HepG2 (cell line): ENCODE measurements around the gene CNDP1. TPM values are rescaled to one million over a fixed set of nuclear protein-coding genes. Genes with fewer than 3 reads are reported as not detected.
A peak's percentile ranks its signal among the peaks of the same experiment; 100 is the strongest.

Experiments used
- ATAC-seq: fragments of 200-7000 bp; cut with Tn5 transposase; 3 replicates; pipeline ENCODE4 v1.9.1; 2020; ENCODE audit warnings: mild to moderate bottlenecking, moderate library complexity
- BruUV-seq: library from RNA; stranded (reverse); fragments of 400-500 nt; replicated peaks from 2 replicates; lab custom pipeline; 2021; lab: Mats Ljungman, UMichigan
- CTCF ChIA-PET: fragments of 300-600 bp; formaldehyde crosslinking; extraction: SDS; loops from one replicate; lab custom pipeline; 2021; ENCODE audit warnings: low total read pairs, inconsistent platforms, low intra/inter-chr PET ratio; lab: Yijun Ruan, JAX
- POLR2A ChIA-PET: fragments of 350-600 bp; sonication (Branson Sonifier 250); formaldehyde crosslinking; loops from one replicate; lab custom pipeline; 2020; ENCODE audit warnings: antibody characterized with exemption, inconsistent platforms; lab: Yijun Ruan, JAX
- DNase-seq: peaks from one replicate; pipeline ENCODE4 v3.0.0-alpha.2; 2015; ENCODE audit warnings: low spot score
- FAIRE-seq: peaks from 3 replicates; lab custom pipeline; 2011; peaks lifted over from hg19 to GRCh38; lab: Jason Lieb, UNC
- H2AFZ ChIP-seq: one replicate; pipeline ENCODE4 v1.6.1; 2011; ENCODE audit warnings: low read length, inconsistent platforms
- H3K27ac ChIP-seq: fragments of 300-600 bp; 3 replicates; pipeline ENCODE4 v1.8.0; 2011; ENCODE audit warnings: mixed run types, mild to moderate bottlenecking, mixed read lengths, low read length, inconsistent platforms; ENCODE audit not compliant: insufficient read depth; ENCODE audit errors: extremely low read length
- H3K27me3 ChIP-seq, 2 experiments: fragments of 200-600 bp in 1 of 2; 2 replicates in 1 of 2; 3 replicates in 1 of 2; pipeline versions ENCODE4 v1.6.0 to v1.8.0; 2011; ENCODE audit warnings: low read length in 2 of 2, mild to moderate bottlenecking in 2 of 2, moderate library complexity in 2 of 2, inconsistent platforms in 1 of 2; ENCODE audit not compliant: insufficient read depth in 2 of 2, control insufficient read depth in 1 of 2
- H3K36me3 ChIP-seq, 2 experiments: fragments of 200-600 bp in 1 of 2; replicated peaks in 1 of 2; 2 replicates in 1 of 2; 3 replicates in 1 of 2; pipeline versions ENCODE4 v1.5.1 to v1.8.0; 2011; ENCODE audit warnings: low read length in 2 of 2, inconsistent platforms in 1 of 2; ENCODE audit not compliant: insufficient read depth in 2 of 2, control insufficient read depth in 1 of 2
- H3K4me1 ChIP-seq: 2 replicates; pipeline ENCODE4 v1.5.1; 2012; ENCODE audit warnings: low read length, inconsistent platforms; ENCODE audit not compliant: insufficient read depth
- H3K4me2 ChIP-seq: 2 replicates; pipeline ENCODE4 v1.6.0; 2011; ENCODE audit warnings: low read depth, low read length, inconsistent platforms
- H3K4me3 ChIP-seq, 3 experiments: fragments of 200-600 bp in 1 of 3; sonication (generic), shearing (Covaris generic) in 1 of 3; replicated peaks in 1 of 3; 2 replicates each; pipeline ENCODE4 v1.5.1; 2011 to 2016; ENCODE audit warnings: low read length in 3 of 3, inconsistent platforms in 2 of 3, low read depth in 2 of 3, mild to moderate bottlenecking in 2 of 3, control low read depth in 1 of 3, mixed read lengths in 1 of 3; ENCODE audit not compliant: insufficient read depth in 1 of 3
- H3K79me2 ChIP-seq: one replicate; pipeline ENCODE4 v1.6.1; 2011; ENCODE audit warnings: low read length, inconsistent platforms; ENCODE audit not compliant: insufficient read depth
- H3K9ac ChIP-seq: 2 replicates; pipeline ENCODE4 v1.6.0; 2011; ENCODE audit warnings: mild to moderate bottlenecking, low read depth, low read length, inconsistent platforms; ENCODE audit not compliant: insufficient read depth
- H3K9me3 ChIP-seq: 2 replicates; pipeline ENCODE4 v1.5.1; 2012; ENCODE audit warnings: mild to moderate bottlenecking, low read length
- H4K20me1 ChIP-seq: 2 replicates; pipeline ENCODE4 v1.6.0; 2011; ENCODE audit warnings: inconsistent platforms, mild to moderate bottlenecking, low read length, moderate library complexity; ENCODE audit not compliant: insufficient read depth
- KAT7 ChIP-seq: IDR thresholded peaks from 2 replicates; pipeline ENCODE4 v1.6.1; 2018; ENCODE audit warnings: borderline replicate concordance, missing compliant biosample characterization
- MATR3 ChIP-seq: sonication (generic); formaldehyde crosslinking; IDR thresholded peaks from 2 replicates; pipeline ENCODE4 v1.4.0; 2020; ENCODE audit warnings: missing genetic modification reagents
- NR2F1 ChIP-seq, 2 experiments: fragments of 450-650 bp in 1 of 2; formaldehyde crosslinking in 1 of 2; IDR thresholded peaks; 2 replicates each; pipeline versions ENCODE4 v1.5.0 to v1.6.1; 2016 to 2020; ENCODE audit warnings: mild to moderate bottlenecking in 1 of 2, missing compliant biosample characterization in 1 of 2, missing genetic modification reagents in 1 of 2, moderate library complexity in 1 of 2
- SAP130 ChIP-seq: IDR thresholded peaks from 2 replicates; pipeline ENCODE4 v1.6.1; 2016; ENCODE audit warnings: low read depth
- SNAI1 ChIP-seq: sonication (generic); formaldehyde crosslinking; IDR thresholded peaks from 2 replicates; pipeline ENCODE4 v1.5.0; 2020; ENCODE audit warnings: mild to moderate bottlenecking, missing genetic modification reagents, borderline replicate concordance
- U2AF1 ChIP-seq: fragments of 200-400 bp; formaldehyde crosslinking; optimal IDR thresholded peaks from 2 replicates; pipeline ENCODE3; 2017; ENCODE audit warnings: mild to moderate bottlenecking, low read depth, low read length
- XRCC5 ChIP-seq: fragments of 200-400 bp; formaldehyde crosslinking; optimal IDR thresholded peaks from 2 replicates; pipeline ENCODE3; 2017; ENCODE audit warnings: mild to moderate bottlenecking, low read length
- ZFYVE20 ChIP-seq: sonication (generic); formaldehyde crosslinking; IDR thresholded peaks from 2 replicates; pipeline ENCODE4 v1.8.0; 2023; ENCODE audit warnings: low read depth, mild to moderate bottlenecking, moderate library complexity, missing genetic modification reagents, borderline replicate concordance
- ZNF7 ChIP-seq: IDR thresholded peaks from 2 replicates; pipeline ENCODE4 v1.6.1; 2016; ENCODE audit warnings: missing biosample characterization, missing genetic modification reagents
- WGBS: methylation state at CpG from one replicate; pipeline ENCODE4 v1.1.6; 2017; ENCODE audit warnings: low lambda C conversion rate; 5-methylcytosine and 5-hydroxymethylcytosine counted together
- in situ Hi-C: cut with HindIII; loops from 2 replicates; pipeline ENCODE4 v1.10.0; 2017; ENCODE audit warnings: low pct_unique_long_range_greater_than_20kb; ENCODE audit not compliant: extremely low pct_ligation_motif_present
- intact Hi-C: fragments of 100-400 bp; cut with micrococcal nuclease; formaldehyde crosslinking; loops from one replicate; pipeline ENCODE4 v1.10.0; 2022; ENCODE audit not compliant: unreplicated experiment
- polyA plus RNA-seq, 8 experiments: library from polyadenylated mRNA; depleted of rRNA in 3 of 8; stranded (reverse) in 7 of 8; unstranded in 1 of 8; fragments of >200 nt; fragmentation: Illumina TruSeq in 4 of 8; extraction: Trizol in 4 of 8; gene quantifications; 2 replicates each; pipeline versions ENCODE4 v1.2.1 to v1.2.3, GENCODE V29; 2011 to 2016; ENCODE audit warnings: low read depth in 4 of 8, missing spikeins in 1 of 8, mixed read lengths in 1 of 8; ENCODE audit not compliant: insufficient read depth in 1 of 8
- total RNA-seq, 5 experiments: library from RNA; depleted of rRNA; stranded (reverse); fragments of >200 nt; fragmentation: Illumina TruSeq; extraction: Trizol; gene quantifications; 2 replicates each; pipeline ENCODE4 v1.2.3, GENCODE V29; 2016; ENCODE audit warnings: low read depth in 1 of 5
- TF ChIP-seq, protein P1 (sequence below), 2 experiments: sonication (generic) in 1 of 2; formaldehyde crosslinking in 1 of 2; IDR thresholded peaks; 2 replicates each; pipeline versions ENCODE4 v1.6.1 to v1.9.0; 2014 to 2022; ENCODE audit warnings: antibody characterized with exemption in 1 of 2, borderline replicate concordance in 1 of 2, inconsistent platforms in 1 of 2, low read depth in 1 of 2, missing genetic modification reagents in 1 of 2
- TF ChIP-seq, protein P2 (sequence below): sonication (generic); formaldehyde crosslinking; IDR thresholded peaks from 2 replicates; pipeline ENCODE4 v1.5.0; 2020; ENCODE audit warnings: mild to moderate bottlenecking, missing genetic modification reagents, moderate library complexity

The CNDP1 gene
- total and polyA plus RNA-seq, 2 of the 13 experiments (the other 11 are each of a cell fraction or from before 2014, with no cell fraction given): 0.01 TPM; not detected in 1

DNA sequence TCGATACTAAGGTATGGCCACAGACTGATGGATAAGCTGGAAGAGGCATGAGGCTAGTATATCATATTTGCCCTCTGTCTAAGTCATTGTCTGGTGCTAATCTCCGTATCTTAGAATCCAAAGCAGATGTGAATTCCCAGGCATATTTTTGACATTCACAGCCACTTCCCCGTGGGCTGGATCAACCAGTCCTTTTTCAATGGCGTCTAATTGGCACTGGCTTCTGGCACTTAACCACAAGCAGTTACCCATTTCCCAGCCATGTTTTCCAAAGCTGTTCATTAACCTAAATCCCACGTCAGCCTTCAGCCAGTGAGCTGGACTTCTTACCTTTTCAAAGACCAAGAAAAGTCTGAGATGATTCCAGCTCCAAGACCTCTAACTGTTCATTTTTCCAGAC is 42.7 kb downstream of the CNDP1 start (continued):
- TF ChIP-seq, protein P1, sequence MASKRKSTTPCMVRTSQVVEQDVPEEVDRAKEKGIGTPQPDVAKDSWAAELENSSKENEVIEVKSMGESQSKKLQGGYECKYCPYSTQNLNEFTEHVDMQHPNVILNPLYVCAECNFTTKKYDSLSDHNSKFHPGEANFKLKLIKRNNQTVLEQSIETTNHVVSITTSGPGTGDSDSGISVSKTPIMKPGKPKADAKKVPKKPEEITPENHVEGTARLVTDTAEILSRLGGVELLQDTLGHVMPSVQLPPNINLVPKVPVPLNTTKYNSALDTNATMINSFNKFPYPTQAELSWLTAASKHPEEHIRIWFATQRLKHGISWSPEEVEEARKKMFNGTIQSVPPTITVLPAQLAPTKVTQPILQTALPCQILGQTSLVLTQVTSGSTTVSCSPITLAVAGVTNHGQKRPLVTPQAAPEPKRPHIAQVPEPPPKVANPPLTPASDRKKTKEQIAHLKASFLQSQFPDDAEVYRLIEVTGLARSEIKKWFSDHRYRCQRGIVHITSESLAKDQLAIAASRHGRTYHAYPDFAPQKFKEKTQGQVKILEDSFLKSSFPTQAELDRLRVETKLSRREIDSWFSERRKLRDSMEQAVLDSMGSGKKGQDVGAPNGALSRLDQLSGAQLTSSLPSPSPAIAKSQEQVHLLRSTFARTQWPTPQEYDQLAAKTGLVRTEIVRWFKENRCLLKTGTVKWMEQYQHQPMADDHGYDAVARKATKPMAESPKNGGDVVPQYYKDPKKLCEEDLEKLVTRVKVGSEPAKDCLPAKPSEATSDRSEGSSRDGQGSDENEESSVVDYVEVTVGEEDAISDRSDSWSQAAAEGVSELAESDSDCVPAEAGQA (IDR thresholded peaks at IDR 0.05; ENCODE audit: low read depth): no peak
- TF ChIP-seq, protein P1 (CRISPR knock-in tag; IDR thresholded peaks at IDR 0.05; ENCODE audit: borderline replicate concordance): no peak
- no peak for TF ChIP-seq ZFYVE20 (CRISPR knock-in tag)
- TF ChIP-seq MATR3 (CRISPR knock-in tag): no peak

DNA sequence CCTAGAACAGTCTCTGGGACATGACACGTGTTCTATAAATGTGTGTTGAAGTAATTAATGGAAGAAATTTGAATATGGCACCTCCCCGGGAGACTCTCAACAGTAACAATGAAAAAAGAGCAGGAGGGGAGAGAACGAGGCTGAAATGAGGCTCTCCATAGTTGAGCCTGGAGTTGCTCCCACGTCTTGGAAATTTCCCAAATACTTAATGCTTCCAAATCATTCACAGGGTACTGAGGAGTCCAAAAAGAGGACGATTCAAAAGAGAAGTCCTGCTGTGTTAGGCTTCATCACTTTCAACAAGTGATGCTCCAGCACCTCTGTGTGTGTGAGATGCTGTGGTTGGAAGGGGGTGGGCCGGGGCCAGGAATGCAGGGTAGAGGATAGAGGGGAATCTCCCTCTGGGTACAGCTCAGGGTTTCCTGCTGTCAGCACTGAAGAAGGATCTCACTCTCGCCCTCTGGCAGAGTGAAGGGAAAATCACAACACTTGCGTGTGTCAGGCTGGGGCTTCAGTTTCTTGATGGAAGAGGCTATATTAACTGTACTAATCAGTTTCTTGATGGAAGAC is 45.3 kb downstream of the CNDP1 start:
- DNase-seq (no peak), ATAC-seq (peak; percentile 44; the same call in 2 of the 3 replicates), FAIRE-seq (no peak)
- H4K20me1 ChIP-seq: no peaks in the 10 kb centered on the region
- no peaks in the 10 kb centered on the region for H3K79me2 ChIP-seq
- peaks cover 19% of the 10 kb centered on the region for H3K4me1 ChIP-seq
- no TSS peak for BruUV-seq
- H2AFZ ChIP-seq: no peak overlapping the region
- in situ Hi-C loops: no loop called here
- no peak overlapping the region for H3K4me3 ChIP-seq
- POLR2A ChIA-PET: no interaction called here
- no peaks in the 10 kb centered on the region for H3K9me3 ChIP-seq
- peaks cover 0 to 17% of the 10 kb centered on the region in 2 experiments; a peak in 2 of 5 replicates for H3K27me3 ChIP-seq
- intact Hi-C loops: no loop called here
- no peak overlapping the region for H3K4me2 ChIP-seq
- 12% methylated on average over 7 of the region's 8 CpGs for WGBS
- H3K36me3 ChIP-seq: no peaks in the 10 kb centered on the region
- no peak overlapping the region for H3K9ac ChIP-seq
- H3K27ac ChIP-seq: no peak overlapping the region
- CTCF ChIA-PET: no interaction called here
- no peak for TF ChIP-seq SNAI1 (CRISPR knock-in tag)
- TF ChIP-seq U2AF1: no peak
- no peak for TF ChIP-seq ZNF7
- no peak for TF ChIP-seq NR2F1 (CRISPR knock-in tag; IDR thresholded peaks at IDR 0.05)
- no peak for TF ChIP-seq XRCC5
- TF ChIP-seq KAT7 (CRISPR knock-in tag): no peak
- TF ChIP-seq, protein P2, sequence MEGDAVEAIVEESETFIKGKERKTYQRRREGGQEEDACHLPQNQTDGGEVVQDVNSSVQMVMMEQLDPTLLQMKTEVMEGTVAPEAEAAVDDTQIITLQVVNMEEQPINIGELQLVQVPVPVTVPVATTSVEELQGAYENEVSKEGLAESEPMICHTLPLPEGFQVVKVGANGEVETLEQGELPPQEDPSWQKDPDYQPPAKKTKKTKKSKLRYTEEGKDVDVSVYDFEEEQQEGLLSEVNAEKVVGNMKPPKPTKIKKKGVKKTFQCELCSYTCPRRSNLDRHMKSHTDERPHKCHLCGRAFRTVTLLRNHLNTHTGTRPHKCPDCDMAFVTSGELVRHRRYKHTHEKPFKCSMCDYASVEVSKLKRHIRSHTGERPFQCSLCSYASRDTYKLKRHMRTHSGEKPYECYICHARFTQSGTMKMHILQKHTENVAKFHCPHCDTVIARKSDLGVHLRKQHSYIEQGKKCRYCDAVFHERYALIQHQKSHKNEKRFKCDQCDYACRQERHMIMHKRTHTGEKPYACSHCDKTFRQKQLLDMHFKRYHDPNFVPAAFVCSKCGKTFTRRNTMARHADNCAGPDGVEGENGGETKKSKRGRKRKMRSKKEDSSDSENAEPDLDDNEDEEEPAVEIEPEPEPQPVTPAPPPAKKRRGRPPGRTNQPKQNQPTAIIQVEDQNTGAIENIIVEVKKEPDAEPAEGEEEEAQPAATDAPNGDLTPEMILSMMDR (CRISPR knock-in tag): no peak
- TF ChIP-seq SAP130: no peak
